ENCODE results near the gene RAB1B.
A peak's percentile ranks its signal among the peaks of the same experiment; 100 is the strongest.

- TF ChIP-seq POLR2AphosphoS5 (IDR thresholded peaks at IDR 0.05; ENCODE audit: low read depth, low read length) (no peak), SIN3A (IDR thresholded peaks at IDR 0.05; ENCODE audit: borderline replicate concordance, insufficient read depth, low read length) (peak; percentile 100), REST (IDR thresholded peaks at IDR 0.05; ENCODE audit: insufficient read depth in 1 of 2, low read depth in 2 of 2, low read length in 2 of 2) (peak; percentile 96)
Measured at GRCh38 chr11:66289548-66290329, 21.3 kb downstream of the RAB1B start.
